Activated naive CD8-positive, alpha-beta T cell treated with anti-CD3 and anti-CD28 coated beads, Interleukin-2, amount 10 ng/mL, durations not matched to agents 7 days and 5 days (primary cell): ENCODE data around the gene TTF2. TPM values are rescaled to one million over a fixed set of nuclear protein-coding genes. Genes with fewer than 3 reads are reported as not detected.

Experiments used
- ATAC-seq: fragments of 150-1000 bp; cut with Tn5 transposase; one replicate; pipeline ENCODE4 v1.10.0; 2021; ENCODE audit warnings: low read depth, moderate library complexity
- POLR2A ChIA-PET: fragments of 350-600 bp; sonication (Branson Sonifier 250); formaldehyde crosslinking; loops from one replicate; lab custom pipeline; 2021; ENCODE audit warnings: antibody characterized with exemption; lab: Charles Lee
- DNase-seq: peaks from one replicate; pipeline ENCODE4 v3.0.0; 2021
- H3K27ac Mint-ChIP-seq: one replicate; pipeline ENCODE4 v1.8.0; 2022; ENCODE audit warnings: mild to moderate bottlenecking, mixed read lengths
- H3K27me3 Mint-ChIP-seq: one replicate; pipeline ENCODE4 v1.8.0; 2022; ENCODE audit warnings: mild to moderate bottlenecking, moderate library complexity, mixed read lengths
- H3K36me3 Mint-ChIP-seq: one replicate; pipeline ENCODE4 v1.8.0; 2021; ENCODE audit warnings: mild to moderate bottlenecking, mixed read lengths
- H3K4me1 Mint-ChIP-seq: one replicate; pipeline ENCODE4 v1.8.0; 2021; ENCODE audit warnings: mixed read lengths
- H3K4me3 Mint-ChIP-seq: one replicate; pipeline ENCODE4 v1.8.0; 2022; ENCODE audit warnings: mild to moderate bottlenecking, moderate library complexity, mixed read lengths
- H3K9me3 Mint-ChIP-seq: one replicate; pipeline ENCODE4 v1.8.0; 2021; ENCODE audit warnings: mixed read lengths
- total RNA-seq, 2 experiments: library from RNA; stranded (reverse); gene quantifications; one replicate each; pipeline ENCODE4 v1.2.3, GENCODE V29; 2021

TTF2 gene
- total RNA-seq, 2 experiments from 2014 or later, result 79.4 to 82.9 TPM

GRCh38 chr1:117054068-117054467 is 6.1 kb upstream of the TTF2 start:
- Mint-ChIP-seq H3K36me3 (peaks cover 15% of the 10 kb centered on the region), H3K27ac (no peak overlapping the region), H3K9me3 (no peaks in the 10 kb centered on the region), H3K4me3 (no peak overlapping the region), H3K27me3 (no peaks in the 10 kb centered on the region), H3K4me1 (peaks cover 44% of the 10 kb centered on the region)
- POLR2A ChIA-PET, result interaction anchor here (0.6 kb wide), 1 partner anchor 331 kb away, joined by 3 read pairs; no protein-coding TSS in a partner anchor
- DNase-seq (no peak), ATAC-seq (no peak)

- Mint-ChIP-seq H3K4me3 (no peak overlapping the region), H3K27me3 (no peaks in the 10 kb centered on the region), H3K36me3 (peaks cover 16% of the 10 kb centered on the region), H3K9me3 (no peaks in the 10 kb centered on the region), H3K4me1 (peaks cover 42% of the 10 kb centered on the region), H3K27ac (no peak overlapping the region)
- no peak for ATAC-seq
- no peak for DNase-seq
- POLR2A ChIA-PET, result interaction anchor here (2.2 to 5.5 kb wide), 4 partner anchors 9 to 321 kb away, joined by 14 to 47 read pairs (median 18); partner anchors contain the start of gene CD2
Measured at GRCh38 chr1:117058810-117059209, 1.3 kb upstream of the TTF2 start.

GRCh38 chr1:117059334-117059677 is 820 bp upstream of the TTF2 start:
- no peak overlapping the region for H3K4me3 Mint-ChIP-seq
- POLR2A ChIA-PET, result interaction anchor here (0.6 to 5.5 kb wide), 20 partner anchors 9 to 555 kb away, joined by 3 to 47 read pairs (median 8); partner anchors contain the start of gene CD2
- H3K4me1 Mint-ChIP-seq, result peaks cover 45% of the 10 kb centered on the region
- no peaks in the 10 kb centered on the region for H3K9me3 Mint-ChIP-seq
- H3K27me3 Mint-ChIP-seq, result no peaks in the 10 kb centered on the region
- H3K36me3 Mint-ChIP-seq, result peaks cover 17% of the 10 kb centered on the region
- ATAC-seq (peak; percentile 48), DNase-seq (peak; percentile 79)
- H3K27ac Mint-ChIP-seq, result no peak overlapping the region

- peaks cover 48% of the 10 kb centered on the region for H3K4me1 Mint-ChIP-seq
- no peak for DNase-seq
- H3K27ac Mint-ChIP-seq, result no peak overlapping the region
Measured at GRCh38 chr1:117060441-117061317, 553 bp downstream of the TTF2 start.

GRCh38 chr1:117061986-117062415 is 1.9 kb downstream of the TTF2 start:
- DNase-seq (no peak), ATAC-seq (no peak)
- POLR2A ChIA-PET, result interaction anchor here (0.8 kb wide), 1 partner anchor 252 kb away, joined by 3 read pairs; no protein-coding TSS in a partner anchor
- no peaks in the 10 kb centered on the region for H3K27me3 Mint-ChIP-seq
- H3K4me3 Mint-ChIP-seq, result peak overlapping the region; percentile 26
- peak overlapping the region; percentile 72 for H3K27ac Mint-ChIP-seq
- H3K36me3 Mint-ChIP-seq, result peaks cover 22% of the 10 kb centered on the region
- no peaks in the 10 kb centered on the region for H3K9me3 Mint-ChIP-seq
- H3K4me1 Mint-ChIP-seq, result peaks cover 46% of the 10 kb centered on the region

More at GRCh38 chr1:117060441-117061317, 553 bp downstream of the TTF2 start:
- Mint-ChIP-seq H3K9me3 (no peaks in the 10 kb centered on the region), H3K36me3 (peaks cover 19% of the 10 kb centered on the region), H3K27me3 (no peaks in the 10 kb centered on the region), H3K4me3 (no peak overlapping the region)
- ATAC-seq, result peak; percentile 1
- POLR2A ChIA-PET, result interaction anchor here (0.6 to 5.5 kb wide), 38 partner anchors 7 to 869 kb away, joined by 3 to 47 read pairs (median 6); partner anchors contain the start of genes CD2, CD58, GDAP2 and WDR3

- peaks cover 31% of the 10 kb centered on the region for H3K36me3 Mint-ChIP-seq
- POLR2A ChIA-PET, result no interaction called here
- ATAC-seq, result no peak
Measured at GRCh38 chr1:117066367-117066766, 6.2 kb downstream of the TTF2 start.

GRCh38 chr1:117067533-117068370 is 7.6 kb downstream of the TTF2 start:
- Mint-ChIP-seq H3K9me3 (no peaks in the 10 kb centered on the region), H3K27ac (peak overlapping the region; percentile 18), H3K36me3 (peaks cover 31% of the 10 kb centered on the region), H3K27me3 (no peaks in the 10 kb centered on the region), H3K4me3 (no peak overlapping the region), H3K4me1 (peaks cover 25% of the 10 kb centered on the region)
- DNase-seq (no peak), ATAC-seq (peak; percentile 66)
- POLR2A ChIA-PET, result interaction anchor here (0.7 to 0.8 kb wide), 2 partner anchors 8 to 269 kb away, joined by 3 read pairs; partner anchors contain the start of gene TTF2

More at GRCh38 chr1:117066367-117066766, 6.2 kb downstream of the TTF2 start:
- Mint-ChIP-seq H3K9me3 (no peaks in the 10 kb centered on the region), H3K27ac (no peak overlapping the region), H3K4me3 (no peak overlapping the region), H3K4me1 (peaks cover 31% of the 10 kb centered on the region), H3K27me3 (no peaks in the 10 kb centered on the region)
- DNase-seq, result no peak

GRCh38 chr1:117068580-117068979 is 8.5 kb downstream of the TTF2 start:
- H3K27me3 Mint-ChIP-seq, result no peaks in the 10 kb centered on the region
- H3K27ac Mint-ChIP-seq, result no peak overlapping the region
- POLR2A ChIA-PET, result interaction anchor here (0.8 kb wide), 1 partner anchor 9 kb away, joined by 3 read pairs; the partner anchor contains the start of gene TTF2
- no peak overlapping the region for H3K4me3 Mint-ChIP-seq
- peaks cover 24% of the 10 kb centered on the region for H3K4me1 Mint-ChIP-seq
- DNase-seq (no peak), ATAC-seq (no peak)
- no peaks in the 10 kb centered on the region for H3K9me3 Mint-ChIP-seq
- peaks cover 27% of the 10 kb centered on the region for H3K36me3 Mint-ChIP-seq

- peak overlapping the region; percentile 17 for H3K27ac Mint-ChIP-seq
- no peaks in the 10 kb centered on the region for H3K27me3 Mint-ChIP-seq
- no peak overlapping the region for H3K4me3 Mint-ChIP-seq
- DNase-seq, result no peak
- ATAC-seq, result no peak
- H3K36me3 Mint-ChIP-seq, result peaks cover 24% of the 10 kb centered on the region
- H3K9me3 Mint-ChIP-seq, result no peaks in the 10 kb centered on the region
- peaks cover 19% of the 10 kb centered on the region for H3K4me1 Mint-ChIP-seq
- POLR2A ChIA-PET, result interaction anchor here (0.9 kb wide), 1 partner anchor 9 kb away, joined by 3 read pairs; no protein-coding TSS in a partner anchor
Measured at GRCh38 chr1:117069220-117069844, 9.2 kb downstream of the TTF2 start.

- Mint-ChIP-seq H3K27ac (no peak overlapping the region), H3K36me3 (peaks cover 28% of the 10 kb centered on the region), H3K27me3 (no peaks in the 10 kb centered on the region), H3K4me1 (peaks cover 17% of the 10 kb centered on the region), H3K4me3 (no peak overlapping the region), H3K9me3 (no peaks in the 10 kb centered on the region)
- DNase-seq (no peak), ATAC-seq (no peak)
- POLR2A ChIA-PET, result interaction anchor here (0.9 kb wide), 1 partner anchor 9 kb away, joined by 3 read pairs; no protein-coding TSS in a partner anchor
Measured at GRCh38 chr1:117070124-117070523, 10.0 kb downstream of the TTF2 start.

GRCh38 chr1:117076648-117077047 is 16.5 kb downstream of the TTF2 start:
- no peaks in the 10 kb centered on the region for H3K27me3 Mint-ChIP-seq
- no peak for DNase-seq
- H3K4me3 Mint-ChIP-seq, result no peak overlapping the region
- peak overlapping the region; percentile 11 for H3K27ac Mint-ChIP-seq
- peaks cover 44% of the 10 kb centered on the region for H3K36me3 Mint-ChIP-seq
- POLR2A ChIA-PET, result no interaction called here
- ATAC-seq, result no peak
- H3K4me1 Mint-ChIP-seq, result peaks cover 11% of the 10 kb centered on the region
- H3K9me3 Mint-ChIP-seq, result no peaks in the 10 kb centered on the region

- POLR2A ChIA-PET, result no interaction called here
- Mint-ChIP-seq H3K36me3 (peaks cover 44% of the 10 kb centered on the region), H3K27me3 (no peaks in the 10 kb centered on the region), H3K9me3 (no peaks in the 10 kb centered on the region), H3K27ac (no peak overlapping the region), H3K4me1 (peaks cover 9% of the 10 kb centered on the region), H3K4me3 (no peak overlapping the region)
- ATAC-seq, result peak; percentile 60
- DNase-seq, result no peak
Measured at GRCh38 chr1:117077267-117077666, 17.1 kb downstream of the TTF2 start.
